GM18499 (cell line): ENCODE measurements around the gene PTPRT.

Experiments
- ATAC-seq: cut with Tn5 transposase; IDR thresholded peaks from one replicate; pipeline ENCODE4 v1.9.1; 2021; ENCODE audit warnings: moderate number of reproducible peaks; ENCODE audit not compliant: insufficient read depth, unreplicated experiment

PTPRT gene

DNA sequence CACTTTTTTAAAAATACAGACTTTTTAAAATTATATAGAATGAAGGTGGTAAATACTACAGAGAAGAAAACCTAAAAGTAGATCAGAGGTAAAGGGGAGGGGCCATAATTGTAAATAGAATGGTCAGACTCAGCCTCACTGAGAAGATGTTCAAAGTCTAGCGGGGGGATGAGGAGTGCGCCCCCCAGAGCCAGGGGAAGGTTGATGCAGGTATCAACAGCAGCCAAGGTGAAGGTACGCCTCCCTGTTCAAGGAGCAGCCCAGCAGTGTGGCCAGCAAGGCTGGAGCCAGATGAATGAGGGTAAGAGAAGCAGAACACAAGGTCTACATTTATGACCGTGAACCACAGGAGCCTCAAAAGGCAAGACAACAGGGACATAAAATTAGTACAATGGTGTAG lies 204.1 kb downstream of the PTPRT start:
- no peak for ATAC-seq

DNA sequence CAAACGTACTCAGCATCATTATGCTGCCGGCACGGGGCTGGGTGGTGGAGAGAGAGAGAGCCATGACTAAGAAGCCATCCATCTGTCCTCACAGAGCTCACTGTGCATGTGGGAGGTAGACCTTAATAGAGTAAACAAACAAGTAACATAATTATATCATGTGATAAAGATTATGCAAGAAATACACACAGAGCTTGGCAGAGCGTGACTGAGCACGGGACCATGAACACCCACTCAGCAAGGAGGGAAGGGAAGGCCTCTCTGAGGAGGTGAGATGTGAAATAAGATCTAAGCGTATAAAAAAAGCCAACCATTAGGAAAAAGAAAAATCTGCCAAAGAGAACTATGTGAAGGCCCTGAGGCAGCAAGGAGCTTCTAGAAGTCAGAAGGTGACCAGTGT lies 207.5 kb downstream of the PTPRT start:
- no peak for ATAC-seq

DNA sequence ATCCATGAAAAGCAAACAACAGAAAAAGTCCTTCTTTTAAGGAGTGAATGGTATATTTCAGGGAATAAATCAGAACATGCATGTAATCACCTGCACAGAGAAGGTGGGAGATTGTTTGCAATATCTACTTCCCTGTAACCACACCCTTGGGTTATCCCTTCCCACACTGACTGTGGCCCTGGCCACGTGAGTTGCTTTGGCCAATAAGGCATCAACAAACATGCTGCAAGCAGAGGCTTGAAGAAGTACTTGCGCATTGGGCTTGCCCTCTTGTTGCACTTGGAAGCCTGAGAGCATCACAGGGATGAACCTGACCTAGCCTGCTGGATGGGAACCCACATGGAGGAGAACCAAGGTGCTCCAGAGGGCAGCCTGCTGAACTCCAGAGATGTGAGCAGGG lies 208.5 kb downstream of the PTPRT start:
- no peak for ATAC-seq

DNA sequence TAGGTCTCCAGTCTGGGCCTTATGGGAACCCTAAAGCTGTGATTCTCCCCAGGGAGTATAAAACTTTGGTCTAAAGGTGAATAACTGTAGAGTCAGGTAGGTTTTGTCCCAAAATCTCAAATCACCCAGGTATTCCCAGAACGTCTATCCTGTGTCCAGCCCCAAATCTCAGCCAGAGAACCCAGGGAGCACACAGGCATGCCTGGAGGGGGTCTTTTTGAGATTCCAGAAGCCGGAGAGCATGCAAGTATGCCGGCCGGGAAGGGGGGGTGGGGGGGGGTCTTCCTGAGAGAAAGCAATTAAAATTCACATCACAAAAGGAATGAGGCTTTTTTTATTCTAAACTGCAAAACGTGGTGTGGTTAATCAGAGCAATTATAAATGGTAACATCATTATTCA lies 210.0 kb downstream of the PTPRT start:
- ATAC-seq = no peak

DNA sequence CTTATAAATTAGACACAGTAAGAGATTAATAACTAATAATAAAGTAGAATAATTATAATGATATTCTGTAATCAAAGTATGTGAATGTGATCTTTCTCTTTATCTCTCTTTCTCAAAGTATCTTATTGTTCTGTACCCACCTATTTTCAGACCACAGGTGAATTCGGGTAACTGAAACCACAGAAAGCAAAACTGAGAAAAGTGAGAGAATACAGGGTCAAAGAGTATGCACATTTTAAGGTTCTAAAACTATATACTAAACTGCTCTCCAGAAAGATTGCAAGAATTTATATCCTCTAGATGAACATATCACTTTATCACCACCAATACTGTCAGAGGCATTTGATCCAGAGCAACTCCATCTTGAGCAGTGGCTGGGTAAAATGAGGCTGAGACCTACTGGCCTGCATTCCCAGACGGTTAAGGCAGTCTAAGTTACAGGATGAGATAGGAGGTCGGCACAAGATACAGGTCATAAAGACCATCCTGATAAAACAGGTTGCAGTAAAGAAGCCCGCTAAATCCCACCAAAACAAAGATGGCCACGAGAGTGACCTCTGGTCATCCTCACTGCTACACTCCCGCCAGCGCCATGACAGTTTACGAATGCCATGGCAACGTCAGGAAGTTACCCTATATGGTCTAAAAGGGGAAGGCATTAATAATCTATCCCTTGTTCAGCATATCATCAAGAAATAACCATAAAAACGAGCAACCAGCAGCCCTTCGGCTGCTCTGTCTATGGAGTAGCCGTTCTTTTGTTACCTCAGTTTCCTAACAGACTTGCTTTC lies 211.3 kb downstream of the PTPRT start:
- no peak for ATAC-seq

DNA sequence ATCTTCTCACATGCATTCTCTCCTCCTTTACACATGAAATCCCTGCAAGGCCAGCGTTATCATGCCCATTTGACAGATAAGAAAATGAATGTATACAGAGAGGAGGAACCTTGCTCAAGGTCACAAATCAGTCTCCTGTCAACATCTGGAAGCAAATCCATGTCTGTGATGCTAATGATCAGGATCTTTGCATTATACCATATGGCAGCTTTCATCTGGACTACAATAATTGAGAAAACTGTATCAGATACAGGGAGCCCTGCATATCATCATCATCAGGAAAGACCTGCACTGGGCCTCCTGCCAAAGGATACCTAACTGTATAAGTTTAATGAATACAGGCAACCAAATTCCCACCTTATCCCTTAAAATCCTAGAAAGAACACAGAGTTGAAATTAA lies 213.7 kb downstream of the PTPRT start:
- no peak for ATAC-seq

DNA sequence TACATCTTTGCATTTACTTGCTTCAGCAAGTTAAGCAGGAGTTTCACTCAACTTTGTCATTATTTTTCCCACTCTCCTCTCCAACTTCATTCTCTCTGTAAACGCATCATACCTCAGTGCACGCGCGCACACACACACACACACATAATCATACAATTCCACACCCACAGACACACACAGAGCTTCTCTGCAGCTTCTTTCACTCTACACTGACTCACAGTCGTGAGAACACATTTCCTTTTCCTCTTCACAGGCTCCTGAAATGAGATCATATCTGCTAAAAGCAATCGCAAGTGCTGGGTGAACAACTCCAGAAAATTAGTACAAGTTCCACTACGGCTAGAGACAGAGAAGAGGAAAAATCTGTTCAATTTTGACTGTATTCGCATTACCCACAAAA lies 215.4 kb downstream of the PTPRT start:
- ATAC-seq = no peak

DNA sequence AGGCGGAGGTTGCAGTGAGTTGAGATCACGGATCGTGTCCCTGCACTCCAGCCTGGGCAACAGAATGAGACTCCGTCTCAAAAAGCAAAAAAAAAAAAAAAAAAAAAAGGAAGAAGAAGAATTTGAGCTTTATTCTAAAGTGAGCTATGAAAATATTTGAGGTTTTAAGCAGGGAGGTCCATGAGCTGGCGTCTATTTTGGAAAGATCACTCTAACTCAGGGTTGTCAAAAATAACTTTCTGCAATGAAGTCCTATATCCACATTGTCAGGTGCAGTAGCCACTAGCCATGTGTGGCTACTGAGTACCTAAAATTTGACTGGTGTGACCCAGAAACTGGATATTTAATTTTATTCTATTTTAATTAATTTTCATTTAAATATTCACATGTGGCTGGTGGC lies 217.1 kb downstream of the PTPRT start:
- ATAC-seq = no peak

DNA sequence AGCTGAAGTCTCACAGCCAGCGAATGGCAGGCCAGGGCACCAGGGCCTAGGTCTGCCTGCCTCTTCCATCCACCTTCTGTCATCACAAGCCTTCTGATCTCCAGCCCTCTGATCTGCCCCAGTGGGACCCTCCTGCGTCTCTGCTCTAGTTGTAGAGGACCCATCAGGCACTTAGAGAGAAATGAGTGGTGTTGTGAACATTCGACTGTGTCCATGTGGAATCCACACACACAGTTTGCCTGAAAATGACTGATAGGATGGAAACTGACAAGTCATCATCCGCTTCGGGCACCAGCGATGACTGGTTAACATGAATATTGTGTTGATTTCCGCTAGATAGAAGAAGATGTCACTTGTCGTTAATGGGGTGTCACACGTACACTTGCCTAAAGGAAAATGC lies 221.0 kb downstream of the PTPRT start:
- no peak for ATAC-seq

DNA sequence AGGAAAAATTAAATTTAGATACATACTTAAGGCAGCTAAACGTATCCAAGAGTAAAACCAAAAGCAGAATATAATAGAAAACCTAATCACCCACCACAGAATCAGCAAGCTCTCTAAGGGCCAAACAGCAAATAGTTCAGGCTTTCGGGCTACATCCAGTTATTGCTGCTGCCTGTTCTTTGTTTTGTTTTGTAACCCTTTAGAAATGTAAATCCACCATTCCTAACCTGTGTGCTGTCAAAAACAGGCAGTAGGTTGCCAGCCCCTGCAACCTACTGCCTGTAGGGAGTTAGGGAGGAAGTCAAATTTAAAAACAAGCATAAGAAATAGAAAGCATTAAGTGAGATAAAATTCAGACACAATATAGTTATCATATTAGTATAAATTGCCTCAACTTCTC lies 225.9 kb downstream of the PTPRT start:
- ATAC-seq = no peak

DNA sequence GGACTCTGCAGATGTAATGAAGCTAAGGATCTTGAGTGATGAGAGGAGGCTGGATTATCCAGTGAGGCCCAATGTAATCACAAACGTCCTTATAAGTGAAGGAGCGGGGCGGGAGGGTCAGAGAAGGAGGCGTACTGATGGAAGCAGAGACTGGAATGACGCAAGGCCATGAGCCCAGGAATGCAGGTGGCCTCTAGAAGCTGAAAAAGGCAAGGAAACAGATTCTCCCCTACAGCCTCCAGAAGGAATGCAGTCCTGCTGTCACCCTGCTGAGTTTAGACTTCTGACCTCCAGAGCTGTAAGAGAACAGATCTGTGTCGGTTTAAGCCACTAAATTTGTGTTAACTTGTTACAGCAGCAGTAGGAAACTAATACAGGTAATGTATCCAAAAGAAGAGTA lies 227.9 kb downstream of the PTPRT start:
- no peak for ATAC-seq

DNA sequence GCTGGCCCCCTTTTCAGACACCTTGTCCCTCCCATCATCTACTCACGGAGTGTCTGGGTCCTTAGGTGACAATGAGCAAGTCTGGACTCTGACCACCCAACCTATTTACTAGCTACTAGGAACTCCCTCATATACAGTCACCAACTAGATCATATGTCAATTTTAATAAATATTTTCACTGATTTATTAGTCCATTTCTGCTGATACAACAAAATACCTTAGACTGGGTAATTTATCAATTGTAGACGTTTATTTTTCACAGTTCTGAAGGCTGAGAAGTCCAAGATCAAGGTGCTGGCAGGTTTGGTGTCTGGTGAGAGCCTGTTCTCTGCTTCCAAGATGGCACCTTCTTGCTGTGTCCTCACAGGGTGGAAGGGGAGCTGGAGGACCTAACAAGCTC lies 229.7 kb downstream of the PTPRT start:
- no peak for ATAC-seq

DNA sequence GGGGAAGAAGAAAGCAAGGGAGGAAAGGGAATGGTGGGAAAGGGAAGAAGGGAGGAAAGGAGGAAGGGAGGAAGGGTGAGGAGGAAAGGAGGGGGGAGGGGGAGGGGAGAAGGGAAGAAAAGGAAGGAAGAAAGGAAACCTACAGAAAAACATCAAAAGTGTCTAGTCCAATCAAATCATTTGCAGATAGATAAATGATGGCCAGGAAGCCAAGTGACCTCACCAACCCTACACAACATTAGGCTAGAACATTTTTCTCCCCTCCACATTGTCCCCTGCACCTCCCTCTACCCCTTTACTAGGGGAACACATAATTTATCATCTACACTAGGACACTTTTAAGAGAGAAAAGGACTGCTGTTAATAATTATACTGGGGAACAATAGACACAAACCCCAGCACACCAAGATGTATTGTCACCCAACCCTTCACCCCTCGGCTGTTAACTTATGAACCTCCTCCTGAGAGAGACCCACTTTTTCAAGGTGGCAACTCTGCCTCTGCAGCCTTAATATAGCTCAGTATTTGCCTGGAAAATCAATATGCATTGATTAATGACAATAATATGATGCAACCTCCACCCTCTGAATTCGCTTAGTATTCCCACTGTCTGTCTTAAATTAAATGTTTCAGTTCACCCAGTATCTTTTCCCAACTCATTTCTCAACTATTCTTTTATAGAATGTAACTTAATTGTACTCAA lies 231.2 kb downstream of the PTPRT start:
- ATAC-seq = no peak

DNA sequence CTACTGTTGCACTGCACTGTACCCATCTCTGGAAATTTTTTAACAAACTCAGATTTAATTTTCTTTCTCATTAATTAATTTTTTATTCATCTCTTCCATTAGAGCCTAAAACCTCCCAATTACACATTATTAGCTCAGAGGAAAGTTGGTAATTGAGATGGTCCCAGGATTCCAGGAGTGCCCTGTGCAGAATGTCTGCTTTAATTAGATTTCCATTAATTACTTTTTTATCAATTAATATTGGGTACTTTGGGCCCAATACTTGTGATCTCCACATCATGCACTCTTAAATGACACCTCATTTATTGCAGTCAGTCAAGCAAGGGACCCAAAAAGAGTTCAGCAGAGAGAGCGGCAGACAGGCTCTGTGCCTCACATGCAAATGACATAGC lies 232.0 kb downstream of the PTPRT start:
- ATAC-seq = no peak

DNA sequence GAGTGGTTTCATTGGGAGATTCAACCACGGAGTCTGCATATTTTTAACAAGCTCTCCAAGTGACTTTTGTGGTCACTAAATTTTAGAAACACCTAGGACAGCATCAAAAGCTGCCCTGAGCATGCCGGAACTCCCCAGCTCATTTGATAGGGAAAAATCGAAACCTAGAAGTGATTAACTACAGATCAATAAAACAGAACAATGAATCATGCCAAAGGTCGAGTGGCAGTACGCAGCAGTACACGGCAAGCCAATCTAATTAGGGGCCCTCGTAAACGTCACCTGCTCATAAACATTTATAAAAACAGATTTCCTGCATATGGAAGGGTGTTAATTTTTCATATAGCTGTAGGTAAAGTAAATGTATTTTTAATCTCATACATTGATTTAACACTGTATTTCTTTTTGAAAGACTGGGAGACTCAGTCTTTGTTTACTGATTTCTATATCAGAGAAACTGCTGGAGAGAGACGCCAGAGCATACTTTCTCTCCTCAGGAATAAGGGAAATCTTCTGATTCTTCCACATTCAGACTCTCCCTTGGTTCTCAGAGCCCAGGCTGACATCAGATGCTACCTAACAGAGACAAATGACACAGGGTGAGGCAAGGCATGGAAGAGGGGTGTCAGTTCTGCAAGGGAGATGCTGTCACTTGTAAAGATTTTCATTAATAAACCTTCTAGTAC lies 232.5 kb downstream of the PTPRT start:
- ATAC-seq = no peak

DNA sequence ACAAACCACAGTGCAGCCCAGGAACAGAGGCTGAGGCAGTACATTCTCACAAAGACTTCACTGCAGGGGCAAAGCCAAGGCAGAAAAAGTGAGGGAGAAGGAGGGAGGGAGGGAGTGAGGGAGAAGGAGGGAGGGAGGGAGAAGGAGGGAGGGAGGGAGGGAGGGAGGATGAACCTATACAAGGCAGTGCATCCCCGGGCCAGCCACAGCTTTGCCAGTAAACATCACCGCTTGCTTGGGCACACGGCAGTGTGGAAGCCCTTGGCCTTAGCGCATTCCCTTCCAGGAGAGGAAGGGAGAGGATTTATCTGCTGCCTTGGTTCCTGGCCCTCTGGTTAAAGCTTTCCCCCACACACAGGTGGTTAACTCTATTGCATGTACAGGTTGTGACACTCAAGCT lies 234.0 kb downstream of the PTPRT start:
- ATAC-seq = no peak

DNA sequence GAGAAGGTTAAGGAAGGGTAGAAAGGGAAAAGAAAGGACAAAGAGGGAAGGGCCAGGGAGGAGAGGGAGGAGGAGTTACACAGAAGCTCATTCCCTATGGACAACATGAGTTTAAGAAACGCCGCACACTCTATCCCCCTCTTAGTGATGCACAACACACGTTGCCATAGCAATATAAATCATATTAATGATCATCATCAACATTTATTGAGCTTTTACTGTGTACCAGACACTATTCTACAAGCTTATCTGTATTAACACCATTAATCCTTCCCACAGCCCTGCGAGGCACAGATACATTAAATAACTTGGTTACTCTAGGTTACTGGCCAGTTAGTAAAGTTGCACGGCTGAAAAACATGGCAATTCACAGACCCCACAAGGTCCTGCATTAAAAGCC lies 234.8 kb downstream of the PTPRT start:
- ATAC-seq = no peak

DNA sequence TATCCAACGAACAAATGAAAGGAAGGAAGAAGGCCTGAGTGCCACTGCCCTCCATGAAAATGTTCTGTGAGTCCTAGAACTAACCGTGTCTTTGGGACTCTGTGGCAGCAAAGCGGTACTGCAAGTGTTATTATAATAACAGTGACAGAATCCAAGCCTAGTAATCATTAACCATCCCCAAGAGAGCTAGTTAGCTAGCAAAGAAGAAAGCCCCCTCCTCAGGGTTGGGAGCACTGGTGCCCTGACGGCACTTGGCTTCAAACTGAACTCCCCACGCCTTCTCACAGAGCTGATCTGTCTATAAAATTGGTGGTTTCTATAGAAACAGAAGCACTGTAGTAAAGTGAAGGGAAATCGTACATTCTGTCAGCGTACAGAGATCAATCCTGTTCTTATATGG lies 239.8 kb downstream of the PTPRT start:
- ATAC-seq = no peak

DNA sequence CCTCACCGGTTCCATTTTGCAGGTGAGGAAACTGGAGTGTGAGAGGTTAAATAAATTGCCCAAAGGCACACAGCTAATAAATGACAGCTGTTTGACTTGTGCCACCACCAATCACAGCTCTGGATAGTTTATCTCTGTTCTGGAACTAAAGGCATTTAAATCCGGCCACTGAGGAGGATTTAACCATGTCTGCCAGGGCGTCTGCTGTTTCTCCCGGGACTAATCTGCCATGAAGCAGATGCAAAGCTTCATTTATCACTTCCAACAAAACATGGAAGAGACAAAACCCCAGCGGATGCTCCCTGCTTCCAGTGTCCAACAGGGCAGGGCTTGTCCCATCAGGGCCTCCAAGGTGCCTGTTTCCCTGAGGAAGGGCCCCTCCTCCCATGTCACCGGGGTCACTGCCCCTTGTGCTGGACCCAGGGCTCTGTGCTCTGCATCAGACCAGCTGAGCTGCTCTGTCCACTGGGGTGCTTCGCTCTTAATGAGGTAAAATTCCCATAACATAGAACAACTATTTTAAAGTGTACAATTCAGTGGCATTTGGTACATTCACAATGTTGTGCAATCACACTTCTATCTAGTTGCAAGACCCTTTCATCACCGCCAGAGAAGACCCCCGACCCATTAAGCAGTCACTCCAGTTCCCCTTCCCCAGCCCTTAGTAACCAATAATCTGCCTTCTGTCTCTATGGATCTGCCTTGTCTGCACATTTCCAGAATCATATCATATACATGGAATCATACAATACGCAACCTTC lies 244.3 kb downstream of the PTPRT start:
- no peak for ATAC-seq

DNA sequence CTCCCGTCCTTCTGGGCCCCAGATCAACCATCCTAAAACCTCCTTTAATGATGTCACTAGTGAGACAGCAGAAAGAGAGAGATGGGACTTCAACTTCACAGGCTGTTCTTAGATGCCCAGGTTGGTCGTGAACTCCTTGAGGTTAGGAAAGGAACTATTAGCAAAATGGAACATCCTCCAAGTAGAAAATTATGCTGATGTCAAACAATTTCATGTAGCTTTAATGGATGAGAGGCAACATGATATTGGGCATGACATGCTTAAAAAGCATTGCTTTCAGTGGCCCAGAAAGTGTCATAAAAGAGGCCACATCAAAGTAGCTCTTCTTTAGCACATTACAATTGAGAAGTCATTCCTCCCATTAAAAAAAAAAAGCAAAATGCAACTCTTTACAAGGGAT lies 248.1 kb downstream of the PTPRT start:
- ATAC-seq = no peak
